ENCODE results near the gene NEU2. TPM values are rescaled to one million over a fixed set of nuclear protein-coding genes. Genes with fewer than 3 reads are reported as not detected.

The NEU2 gene
- total RNA-seq, 2 experiments from 2014 or later = not detected

DNA sequence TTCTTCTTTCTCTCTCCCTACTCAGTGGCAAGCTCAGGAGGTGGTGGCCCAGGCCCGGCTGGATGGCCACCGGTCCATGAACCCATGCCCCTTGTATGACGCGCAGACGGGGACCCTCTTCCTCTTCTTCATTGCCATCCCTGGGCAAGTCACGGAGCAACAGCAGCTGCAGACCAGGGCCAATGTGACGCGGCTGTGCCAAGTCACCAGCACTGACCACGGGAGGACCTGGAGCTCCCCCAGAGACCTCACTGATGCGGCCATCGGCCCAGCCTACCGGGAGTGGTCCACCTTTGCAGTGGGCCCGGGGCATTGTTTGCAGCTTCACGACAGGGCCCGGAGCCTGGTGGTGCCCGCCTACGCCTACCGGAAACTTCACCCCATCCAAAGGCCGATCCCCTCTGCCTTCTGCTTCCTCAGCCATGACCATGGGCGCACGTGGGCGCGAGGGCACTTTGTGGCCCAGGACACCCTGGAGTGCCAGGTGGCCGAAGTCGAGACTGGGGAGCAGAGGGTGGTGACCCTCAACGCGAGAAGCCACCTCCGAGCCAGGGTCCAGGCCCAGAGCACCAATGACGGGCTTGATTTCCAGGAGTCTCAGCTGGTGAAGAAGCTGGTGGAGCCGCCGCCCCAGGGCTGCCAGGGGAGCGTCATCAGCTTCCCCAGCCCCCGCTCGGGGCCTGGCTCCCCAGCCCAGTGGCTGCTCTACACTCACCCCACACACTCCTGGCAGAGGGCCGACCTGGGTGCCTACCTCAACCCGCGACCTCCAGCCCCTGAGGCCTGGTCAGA, 1.8 kb downstream of the NEU2 start:
- DNase-seq (no peak), ATAC-seq (no peak)
- TF ChIP-seq, protein P1, sequence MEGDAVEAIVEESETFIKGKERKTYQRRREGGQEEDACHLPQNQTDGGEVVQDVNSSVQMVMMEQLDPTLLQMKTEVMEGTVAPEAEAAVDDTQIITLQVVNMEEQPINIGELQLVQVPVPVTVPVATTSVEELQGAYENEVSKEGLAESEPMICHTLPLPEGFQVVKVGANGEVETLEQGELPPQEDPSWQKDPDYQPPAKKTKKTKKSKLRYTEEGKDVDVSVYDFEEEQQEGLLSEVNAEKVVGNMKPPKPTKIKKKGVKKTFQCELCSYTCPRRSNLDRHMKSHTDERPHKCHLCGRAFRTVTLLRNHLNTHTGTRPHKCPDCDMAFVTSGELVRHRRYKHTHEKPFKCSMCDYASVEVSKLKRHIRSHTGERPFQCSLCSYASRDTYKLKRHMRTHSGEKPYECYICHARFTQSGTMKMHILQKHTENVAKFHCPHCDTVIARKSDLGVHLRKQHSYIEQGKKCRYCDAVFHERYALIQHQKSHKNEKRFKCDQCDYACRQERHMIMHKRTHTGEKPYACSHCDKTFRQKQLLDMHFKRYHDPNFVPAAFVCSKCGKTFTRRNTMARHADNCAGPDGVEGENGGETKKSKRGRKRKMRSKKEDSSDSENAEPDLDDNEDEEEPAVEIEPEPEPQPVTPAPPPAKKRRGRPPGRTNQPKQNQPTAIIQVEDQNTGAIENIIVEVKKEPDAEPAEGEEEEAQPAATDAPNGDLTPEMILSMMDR (IDR thresholded peaks at IDR 0.05) = no peak
- Mint-ChIP-seq H3K27ac (no peak overlapping the region), H3K4me3 (no peak overlapping the region), H3K9me3 (no peaks in the 10 kb centered on the region), H3K36me3 (ENCODE audit: low read depth) (no peaks in the 10 kb centered on the region), H3K27me3 (no peaks in the 10 kb centered on the region), H3K4me1 (ENCODE audit: low read depth) (no peaks in the 10 kb centered on the region)
- intact Hi-C loops (cut with micrococcal nuclease) = no loop called here
- ChIA-PET CTCF (interaction anchor here (3.4 kb wide), 1 partner anchor 19 kb away, joined by 20 read pairs; no protein-coding TSS in a partner anchor), POLR2A (interaction anchor here (0.8 kb wide), 1 partner anchor 26 kb away, joined by 3 read pairs; the partner anchor contains the start of gene INPP5D)

DNA sequence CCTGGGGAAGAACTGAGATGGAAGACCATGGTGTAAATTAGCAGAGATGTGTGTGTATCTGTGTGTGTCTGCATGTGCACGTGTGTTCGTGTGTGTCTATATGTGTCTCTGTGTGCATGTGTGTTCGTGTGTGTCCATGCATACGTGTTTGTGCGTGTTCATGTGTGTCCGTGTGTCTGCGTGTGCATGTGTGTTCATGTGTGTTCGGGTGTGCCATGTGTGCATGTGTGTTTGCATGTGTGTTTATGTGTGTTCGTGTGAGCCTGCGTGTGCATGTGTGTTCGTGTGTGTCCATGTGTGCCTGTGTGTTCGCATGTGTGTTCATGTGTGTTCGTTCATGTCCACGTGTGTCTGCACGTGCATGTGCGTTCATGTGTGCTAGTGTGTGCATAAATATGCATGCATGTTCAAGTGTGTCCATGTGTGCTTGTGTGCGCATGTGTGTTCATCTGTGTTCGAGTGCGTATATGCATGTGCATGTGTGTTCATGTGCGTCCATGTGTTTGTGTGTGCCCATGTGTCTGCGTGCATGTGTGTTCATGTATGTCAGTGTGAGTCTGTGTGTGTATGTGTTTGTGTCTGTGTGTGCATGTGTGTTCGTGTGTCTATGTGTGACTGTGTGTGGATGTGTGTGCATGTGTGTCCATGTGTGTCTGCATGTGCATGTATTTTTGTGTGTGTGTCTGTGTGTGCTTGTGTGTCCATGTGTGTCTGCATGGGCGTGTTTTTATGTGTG, 3.1 kb downstream of the NEU2 start:
- Mint-ChIP-seq H3K27me3 (no peaks in the 10 kb centered on the region), H3K9me3 (no peaks in the 10 kb centered on the region), H3K27ac (no peak overlapping the region), H3K36me3 (ENCODE audit: low read depth) (no peaks in the 10 kb centered on the region), H3K4me1 (ENCODE audit: low read depth) (no peaks in the 10 kb centered on the region), H3K4me3 (no peak overlapping the region)
- POLR2A ChIA-PET = no interaction called here
- no peak for DNase-seq
- TF ChIP-seq, protein P1 (IDR thresholded peaks at IDR 0.05) = no peak
- intact Hi-C loops (cut with micrococcal nuclease) = no loop called here
- no peak for ATAC-seq
- CTCF ChIA-PET = no interaction called here

DNA sequence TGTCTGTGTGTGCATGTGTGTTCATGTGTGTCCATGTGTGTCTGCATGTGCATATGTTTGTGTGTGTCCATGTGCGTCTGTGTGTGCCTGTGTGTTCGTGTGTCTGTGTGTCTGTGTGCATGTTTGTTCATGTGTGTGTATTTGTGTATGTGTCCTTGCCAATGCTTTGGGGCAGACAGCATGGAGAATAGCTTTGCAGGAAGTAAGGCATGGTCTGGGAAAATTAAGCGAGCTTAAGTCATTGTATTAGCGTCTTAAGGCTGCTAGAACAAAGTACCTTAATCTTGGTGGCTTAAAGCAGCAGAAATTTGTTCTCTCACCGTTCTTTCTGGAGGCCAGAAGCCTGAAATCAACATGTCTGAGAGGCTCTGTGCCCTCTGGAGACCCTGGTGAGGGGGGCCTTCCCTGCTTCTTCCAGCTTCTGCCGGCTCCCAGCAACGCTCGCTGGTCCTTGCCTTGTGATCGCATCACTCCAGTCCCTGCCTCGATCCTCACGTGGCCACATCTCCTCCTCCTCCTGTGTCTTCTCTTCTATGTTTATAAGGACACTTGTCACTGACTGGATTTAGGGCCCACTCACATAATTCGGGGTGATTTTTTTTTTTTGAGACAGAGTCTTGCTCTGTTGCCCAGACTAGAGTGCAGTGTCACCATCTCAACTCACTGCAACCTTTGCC, 3.8 kb downstream of the NEU2 start:
- intact Hi-C loops (cut with micrococcal nuclease) = no loop called here
- no peaks in the 10 kb centered on the region for H3K9me3 Mint-ChIP-seq
- H3K4me1 Mint-ChIP-seq (ENCODE audit: low read depth) = no peaks in the 10 kb centered on the region
- DNase-seq (no peak), ATAC-seq (no peak)
- no peak overlapping the region for H3K4me3 Mint-ChIP-seq
- H3K36me3 Mint-ChIP-seq (ENCODE audit: low read depth) = no peaks in the 10 kb centered on the region
- H3K27ac Mint-ChIP-seq = no peak overlapping the region
- TF ChIP-seq, protein P1 (IDR thresholded peaks at IDR 0.05) = no peak
- ChIA-PET POLR2A (no interaction called here), CTCF (no interaction called here)
- no peaks in the 10 kb centered on the region for H3K27me3 Mint-ChIP-seq

DNA sequence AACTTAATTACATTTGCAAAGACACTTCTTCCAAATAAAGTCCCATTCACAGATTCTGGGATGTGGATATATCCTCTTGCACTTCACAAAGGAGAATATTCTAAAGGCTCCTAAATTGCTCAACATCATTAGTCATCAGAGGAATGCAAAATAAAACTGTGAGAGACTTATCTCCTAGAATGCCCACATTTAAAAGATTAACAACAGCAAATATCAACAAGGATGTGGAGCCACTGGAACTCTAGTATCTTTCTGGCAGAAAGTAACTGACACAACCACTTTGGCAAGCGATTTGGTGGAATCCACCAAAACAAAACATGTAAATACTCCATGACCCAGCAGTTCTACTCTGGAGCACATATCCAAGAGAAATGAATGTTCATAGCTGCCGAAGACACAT, 4.6 kb downstream of the NEU2 start:
- H3K4me3 Mint-ChIP-seq = no peak overlapping the region
- ATAC-seq = no peak
- ChIA-PET POLR2A (no interaction called here), CTCF (no interaction called here)
- H3K27me3 Mint-ChIP-seq = no peaks in the 10 kb centered on the region
- DNase-seq = no peak
- no peaks in the 10 kb centered on the region for H3K4me1 Mint-ChIP-seq (ENCODE audit: low read depth)
- H3K36me3 Mint-ChIP-seq (ENCODE audit: low read depth) = no peaks in the 10 kb centered on the region
- TF ChIP-seq, protein P1 (IDR thresholded peaks at IDR 0.05) = no peak
- intact Hi-C loops (cut with micrococcal nuclease) = no loop called here
- no peak overlapping the region for H3K27ac Mint-ChIP-seq
- no peaks in the 10 kb centered on the region for H3K9me3 Mint-ChIP-seq

All from activated CD8-positive, alpha-beta T cell treated with anti-CD3 and anti-CD28 coated beads for 36 hours (primary cell).